Measurements from ENCODE around the gene POC5.

GRCh38 chr5:75701856-75702255 lies 15.4 kb downstream of the POC5 start:
- TF ChIP-seq CTCF (IDR thresholded peaks at IDR 0.05) (no peak), POLR2A (IDR thresholded peaks at IDR 0.05) (no peak)

Measured in Peyer's patch (tissue), 4 donors.